ENCODE data around the gene KYNU. TPM values are rescaled to one million over a fixed set of nuclear protein-coding genes. Genes with fewer than 3 reads are reported as not detected.

Gene KYNU
- polyA plus RNA-seq, 1 experiment, result 0.04 TPM

- CTCF ChIA-PET, result interaction anchor here (1.1 kb wide), 1 partner anchor 11 kb away, joined by 3 read pairs; no protein-coding TSS in a partner anchor
- Histone ChIP-seq H3K4me3 (ENCODE audit: low read depth, low read length) (no peak overlapping the region), H3K27me3 (ENCODE audit: control insufficient read depth, insufficient read depth, low read length) (no peaks in the 10 kb centered on the region), H3K36me3 (ENCODE audit: control insufficient read depth, insufficient read depth, low read length) (no peaks in the 10 kb centered on the region)
- TF ChIP-seq, protein P1, sequence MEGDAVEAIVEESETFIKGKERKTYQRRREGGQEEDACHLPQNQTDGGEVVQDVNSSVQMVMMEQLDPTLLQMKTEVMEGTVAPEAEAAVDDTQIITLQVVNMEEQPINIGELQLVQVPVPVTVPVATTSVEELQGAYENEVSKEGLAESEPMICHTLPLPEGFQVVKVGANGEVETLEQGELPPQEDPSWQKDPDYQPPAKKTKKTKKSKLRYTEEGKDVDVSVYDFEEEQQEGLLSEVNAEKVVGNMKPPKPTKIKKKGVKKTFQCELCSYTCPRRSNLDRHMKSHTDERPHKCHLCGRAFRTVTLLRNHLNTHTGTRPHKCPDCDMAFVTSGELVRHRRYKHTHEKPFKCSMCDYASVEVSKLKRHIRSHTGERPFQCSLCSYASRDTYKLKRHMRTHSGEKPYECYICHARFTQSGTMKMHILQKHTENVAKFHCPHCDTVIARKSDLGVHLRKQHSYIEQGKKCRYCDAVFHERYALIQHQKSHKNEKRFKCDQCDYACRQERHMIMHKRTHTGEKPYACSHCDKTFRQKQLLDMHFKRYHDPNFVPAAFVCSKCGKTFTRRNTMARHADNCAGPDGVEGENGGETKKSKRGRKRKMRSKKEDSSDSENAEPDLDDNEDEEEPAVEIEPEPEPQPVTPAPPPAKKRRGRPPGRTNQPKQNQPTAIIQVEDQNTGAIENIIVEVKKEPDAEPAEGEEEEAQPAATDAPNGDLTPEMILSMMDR (IDR thresholded peaks at IDR 0.05; ENCODE audit: insufficient read depth, low read depth, low read length), result no peak
- no peak for DNase-seq (ENCODE audit: low read depth)
- POLR2A ChIA-PET, result no interaction called here
These were observed 2.5 kb upstream of the KYNU start for GRCh38 chr2:142875010-142875409.

GRCh38 chr2:142875652-142876051, 1.8 kb upstream of the KYNU start:
- DNase-seq (ENCODE audit: low read depth), result no peak
- no peaks in the 10 kb centered on the region for H3K27me3 ChIP-seq (ENCODE audit: control insufficient read depth, insufficient read depth, low read length)
- H3K36me3 ChIP-seq (ENCODE audit: control insufficient read depth, insufficient read depth, low read length), result no peaks in the 10 kb centered on the region
- ChIA-PET CTCF (no interaction called here), POLR2A (no interaction called here)
- no peak overlapping the region for H3K4me3 ChIP-seq (ENCODE audit: low read depth, low read length)
- TF ChIP-seq, protein P1 (IDR thresholded peaks at IDR 0.05; ENCODE audit: insufficient read depth, low read depth, low read length), result no peak

DNA sequence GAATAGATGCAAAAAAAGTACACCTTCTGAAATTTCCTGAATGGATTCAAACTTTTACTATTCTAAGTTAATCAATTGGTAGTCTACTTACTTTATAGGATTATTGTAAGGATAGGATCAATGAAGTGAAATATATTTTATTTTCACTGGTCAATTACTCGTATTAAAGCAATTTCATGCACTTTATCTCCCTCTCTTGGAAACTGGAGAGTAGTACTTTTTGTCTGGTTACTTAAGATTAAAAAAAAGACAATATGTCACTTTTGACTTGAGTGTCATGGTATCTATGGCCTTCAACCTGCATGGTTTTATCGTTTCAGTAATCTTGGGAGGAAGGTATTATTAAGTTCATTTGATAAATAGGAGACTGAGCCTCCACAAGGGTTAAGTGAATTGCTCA, 1.0 kb upstream of the KYNU start:
- TF ChIP-seq, protein P1 (IDR thresholded peaks at IDR 0.05; ENCODE audit: insufficient read depth, low read depth, low read length), result 0 out of 2 replicates have a peak, but pooled peaks have one; percentile 5
- no peak overlapping the region for H3K4me3 ChIP-seq (ENCODE audit: low read depth, low read length)
- no peaks in the 10 kb centered on the region for H3K36me3 ChIP-seq (ENCODE audit: control insufficient read depth, insufficient read depth, low read length)
- no peak for DNase-seq (ENCODE audit: low read depth)
- CTCF ChIA-PET, result no interaction called here
- H3K27me3 ChIP-seq (ENCODE audit: control insufficient read depth, insufficient read depth, low read length), result no peaks in the 10 kb centered on the region
- POLR2A ChIA-PET, result no interaction called here

DNA sequence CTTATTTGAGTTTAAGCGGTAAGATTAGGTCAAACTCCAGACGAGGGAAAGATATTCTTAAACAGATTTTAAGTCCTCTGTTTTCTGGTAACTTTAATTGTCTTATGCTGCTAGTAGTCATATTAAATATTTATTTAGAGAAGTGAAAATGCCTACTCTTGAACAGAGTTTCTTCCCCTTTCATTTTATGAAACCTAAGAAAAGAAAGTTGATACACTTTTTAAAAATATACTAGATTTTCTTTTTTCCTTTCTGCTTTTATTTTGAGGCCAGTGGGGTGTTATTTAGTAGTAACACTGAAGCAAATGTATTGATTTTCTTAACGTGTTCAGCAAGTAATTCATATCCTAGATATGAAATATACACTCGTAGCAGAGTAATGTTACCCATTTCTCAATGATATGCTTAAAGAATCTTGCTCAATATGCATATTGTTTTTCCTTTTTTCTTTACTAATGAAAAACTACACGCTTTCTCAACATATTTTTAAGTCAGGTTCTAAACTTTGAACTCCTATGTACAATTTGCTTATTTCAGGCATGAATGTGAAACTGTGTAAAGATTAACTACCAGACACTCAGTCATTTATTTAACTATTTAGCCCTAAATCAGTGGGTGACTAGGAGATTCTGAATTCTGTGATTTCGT, 691 bp downstream of the KYNU start:
- TF ChIP-seq, protein P1 (IDR thresholded peaks at IDR 0.05; ENCODE audit: insufficient read depth, low read depth, low read length), result no peak
- Histone ChIP-seq H3K4me3 (ENCODE audit: low read depth, low read length) (no peak overlapping the region), H3K36me3 (ENCODE audit: control insufficient read depth, insufficient read depth, low read length) (no peaks in the 10 kb centered on the region), H3K27me3 (ENCODE audit: control insufficient read depth, insufficient read depth, low read length) (no peaks in the 10 kb centered on the region)
- DNase-seq (ENCODE audit: low read depth), result no peak
- CTCF ChIA-PET, result no interaction called here
- POLR2A ChIA-PET, result no interaction called here

- Histone ChIP-seq H3K27me3 (ENCODE audit: control insufficient read depth, insufficient read depth, low read length) (no peaks in the 10 kb centered on the region), H3K36me3 (ENCODE audit: control insufficient read depth, insufficient read depth, low read length) (no peaks in the 10 kb centered on the region), H3K4me3 (ENCODE audit: low read depth, low read length) (no peak overlapping the region)
- no peak for DNase-seq (ENCODE audit: low read depth)
- TF ChIP-seq, protein P1 (IDR thresholded peaks at IDR 0.05; ENCODE audit: insufficient read depth, low read depth, low read length), result no peak
- CTCF ChIA-PET, result interaction anchor here (0.6 to 1.0 kb wide), 2 partner anchors 11 to 54 kb away, joined by 3 read pairs; no protein-coding TSS in a partner anchor
- POLR2A ChIA-PET, result no interaction called here
These were observed 1.7 kb downstream of the KYNU start for GRCh38 chr2:142879151-142879550.
